GM15510 (cell line): Measurements from ENCODE around the gene MAPK8IP2.

Source experiments
- POLR2A ChIP-seq: IDR thresholded peaks from 3 replicates; pipeline ENCODE4 v1.6.1; 2011; ENCODE audit warnings: borderline replicate concordance; ENCODE audit not compliant: insufficient read length; ENCODE audit errors: extremely low read depth

The MAPK8IP2 gene

GRCh38 chr22:50600967-50601668 lies 525 bp downstream of the MAPK8IP2 start:
- TF ChIP-seq POLR2A = no peak

- TF ChIP-seq POLR2A = no peak
These were observed 1.2 kb downstream of the MAPK8IP2 start for GRCh38 chr22:50601669-50602337.

- TF ChIP-seq POLR2A = no peak
These were observed 1.7 kb downstream of the MAPK8IP2 start for GRCh38 chr22:50602338-50602700.

GRCh38 chr22:50603511-50604255 lies 3.1 kb downstream of the MAPK8IP2 start:
- no peak for TF ChIP-seq POLR2A

- no peak for TF ChIP-seq POLR2A
These were observed 3.8 kb downstream of the MAPK8IP2 start for GRCh38 chr22:50604256-50605001.

- TF ChIP-seq POLR2A = no peak
These were observed 4.5 kb downstream of the MAPK8IP2 start for GRCh38 chr22:50605002-50605612.

GRCh38 chr22:50605613-50606074 lies 5.1 kb downstream of the MAPK8IP2 start:
- no peak for TF ChIP-seq POLR2A

- TF ChIP-seq POLR2A = no peak
These were observed 5.8 kb downstream of the MAPK8IP2 start for GRCh38 chr22:50606165-50606945.

- no peak for TF ChIP-seq POLR2A
These were observed 6.5 kb downstream of the MAPK8IP2 start for GRCh38 chr22:50606946-50607658.

- no peak for TF ChIP-seq POLR2A
These were observed 7.0 kb downstream of the MAPK8IP2 start for GRCh38 chr22:50607659-50608020.

GRCh38 chr22:50608996-50609395 lies 8.4 kb downstream of the MAPK8IP2 start:
- no peak for TF ChIP-seq POLR2A

GRCh38 chr22:50609599-50609998 lies 9.0 kb downstream of the MAPK8IP2 start:
- no peak for TF ChIP-seq POLR2A

GRCh38 chr22:50610041-50610451 lies 9.5 kb downstream of the MAPK8IP2 start:
- TF ChIP-seq POLR2A = no peak
